ENCODE results near the gene UNC80.

- TF ChIP-seq CTCF (IDR thresholded peaks at IDR 0.05) (no peak), POLR2A (IDR thresholded peaks at IDR 0.05) (no peak)
Measured at GRCh38 chr2:209970271-209970670, 198.6 kb downstream of the UNC80 start.
